HG03280 (cell line): ENCODE data around the gene KLHL29.

Experiments
- ATAC-seq: cut with Tn5 transposase; IDR thresholded peaks from one replicate; pipeline ENCODE4 v1.9.1; 2021; ENCODE audit warnings: mild to moderate bottlenecking, moderate library complexity; ENCODE audit not compliant: unreplicated experiment

KLHL29 gene

GRCh38 chr2:23622466-23622865 lies 237.5 kb downstream of the KLHL29 start:
- ATAC-seq: no peak

GRCh38 chr2:23622966-23623675 lies 238.1 kb downstream of the KLHL29 start:
- ATAC-seq: no peak

GRCh38 chr2:23624378-23624777 lies 239.4 kb downstream of the KLHL29 start:
- no peak for ATAC-seq

GRCh38 chr2:23624915-23625314 lies 239.9 kb downstream of the KLHL29 start:
- ATAC-seq: no peak

GRCh38 chr2:23625726-23626125 lies 240.7 kb downstream of the KLHL29 start:
- ATAC-seq: no peak

GRCh38 chr2:23626701-23627230 lies 241.8 kb downstream of the KLHL29 start:
- no peak for ATAC-seq

- ATAC-seq: no peak
Observed at GRCh38 chr2:23627236-23628009, 242.4 kb downstream of the KLHL29 start.

- ATAC-seq: no peak
Observed at GRCh38 chr2:23628926-23629771, 244.2 kb downstream of the KLHL29 start.

- no peak for ATAC-seq
Observed at GRCh38 chr2:23629772-23630480, 244.9 kb downstream of the KLHL29 start.

GRCh38 chr2:23630961-23631360 lies 246.0 kb downstream of the KLHL29 start:
- ATAC-seq: no peak

- no peak for ATAC-seq
Observed at GRCh38 chr2:23631389-23631788, 246.4 kb downstream of the KLHL29 start.

GRCh38 chr2:23632386-23632785 lies 247.4 kb downstream of the KLHL29 start:
- no peak for ATAC-seq

GRCh38 chr2:23632831-23633395 lies 247.9 kb downstream of the KLHL29 start:
- no peak for ATAC-seq

GRCh38 chr2:23633966-23634365 lies 249.0 kb downstream of the KLHL29 start:
- no peak for ATAC-seq

- no peak for ATAC-seq
Observed at GRCh38 chr2:23635442-23636340, 250.7 kb downstream of the KLHL29 start.

GRCh38 chr2:23636426-23636825 lies 251.4 kb downstream of the KLHL29 start:
- ATAC-seq: no peak

GRCh38 chr2:23637011-23637778 lies 252.2 kb downstream of the KLHL29 start:
- ATAC-seq: no peak

GRCh38 chr2:23639406-23639982 lies 254.5 kb downstream of the KLHL29 start:
- ATAC-seq: no peak
